ENCODE measurements around the gene BMAL1. TPM values are rescaled to one million over a fixed set of nuclear protein-coding genes. Genes with fewer than 3 reads are reported as not detected.

The BMAL1 gene
- polyA plus RNA-seq, 1 donor = 9.3 TPM

- DNase-seq = peak; percentile 66
These were observed 16.0 kb upstream of the BMAL1 start for GRCh38 chr11:13261591-13262061.

- no peak for DNase-seq
These were observed 15.5 kb upstream of the BMAL1 start for GRCh38 chr11:13262096-13262495.

DNA sequence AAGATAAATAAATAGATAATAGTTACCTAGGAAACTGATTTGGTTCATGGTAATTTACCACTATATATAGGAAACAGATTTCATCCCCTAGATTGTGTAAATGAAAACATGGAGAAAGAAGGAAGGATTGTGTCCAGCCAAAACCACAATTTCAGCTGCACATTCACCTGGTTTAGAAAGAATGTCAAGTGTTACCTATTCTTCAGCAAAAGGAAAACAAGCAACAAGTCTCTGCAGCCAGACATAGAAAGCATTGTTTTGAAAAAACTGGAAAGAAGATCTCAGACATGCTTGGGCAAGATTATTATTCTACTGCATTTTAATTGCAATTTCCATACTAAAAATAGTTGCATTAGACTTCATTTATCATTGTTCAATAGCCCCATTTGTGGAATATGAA, 8.8 kb upstream of the BMAL1 start:
- no peak for DNase-seq

- no peak for DNase-seq
These were observed 7.8 kb upstream of the BMAL1 start for GRCh38 chr11:13269775-13270174.

DNA sequence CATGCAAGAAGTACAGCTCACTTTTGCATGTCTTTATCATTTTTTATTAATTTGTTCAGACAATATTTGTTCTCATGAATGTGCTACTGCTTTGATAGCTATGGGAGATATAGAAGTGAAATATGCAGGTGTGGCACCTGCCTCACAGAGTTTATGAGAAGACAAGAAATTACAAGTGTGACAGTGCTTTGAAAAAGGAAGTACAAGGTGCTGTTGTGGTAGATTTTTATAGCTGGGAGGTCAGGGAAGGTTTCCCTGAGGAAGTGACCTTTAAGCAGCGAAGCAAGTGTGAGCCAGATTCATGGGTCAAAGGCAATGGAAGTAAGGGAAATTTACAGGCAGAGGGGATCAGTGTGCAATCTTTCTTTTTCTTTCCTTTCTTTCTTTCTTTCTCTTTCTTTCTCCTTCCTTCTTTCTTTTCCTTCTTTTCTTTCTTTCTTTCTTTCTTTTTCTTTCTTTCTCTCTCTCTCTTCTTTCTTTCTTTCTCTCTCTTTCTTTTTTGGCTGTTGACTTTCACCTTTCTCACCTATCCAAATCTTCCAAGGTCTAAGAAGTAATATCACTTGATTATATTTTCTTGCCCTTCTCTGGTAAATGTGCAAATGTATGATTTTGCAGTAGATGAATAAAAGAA, 6.4 kb upstream of the BMAL1 start:
- no peak for DNase-seq

DNA sequence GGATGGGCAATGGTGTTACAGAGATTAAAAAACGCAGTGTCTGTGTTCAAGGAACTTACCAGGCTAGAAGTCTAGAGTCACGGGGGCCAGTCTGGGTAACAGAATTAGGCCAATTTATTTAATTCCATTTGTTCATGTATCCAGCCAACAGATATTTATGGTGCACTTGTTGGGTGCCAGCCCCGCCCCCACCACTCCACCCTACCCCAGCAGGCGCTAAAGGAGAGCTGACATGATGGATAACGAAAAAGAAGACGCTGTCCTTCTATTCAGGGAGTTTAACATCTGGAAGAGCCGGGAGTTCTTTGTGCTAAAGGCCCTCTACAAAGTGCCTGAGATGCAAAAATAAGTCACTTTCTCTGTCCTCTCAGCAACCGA, 1.1 kb upstream of the BMAL1 start:
- DNase-seq = no peak

DNA sequence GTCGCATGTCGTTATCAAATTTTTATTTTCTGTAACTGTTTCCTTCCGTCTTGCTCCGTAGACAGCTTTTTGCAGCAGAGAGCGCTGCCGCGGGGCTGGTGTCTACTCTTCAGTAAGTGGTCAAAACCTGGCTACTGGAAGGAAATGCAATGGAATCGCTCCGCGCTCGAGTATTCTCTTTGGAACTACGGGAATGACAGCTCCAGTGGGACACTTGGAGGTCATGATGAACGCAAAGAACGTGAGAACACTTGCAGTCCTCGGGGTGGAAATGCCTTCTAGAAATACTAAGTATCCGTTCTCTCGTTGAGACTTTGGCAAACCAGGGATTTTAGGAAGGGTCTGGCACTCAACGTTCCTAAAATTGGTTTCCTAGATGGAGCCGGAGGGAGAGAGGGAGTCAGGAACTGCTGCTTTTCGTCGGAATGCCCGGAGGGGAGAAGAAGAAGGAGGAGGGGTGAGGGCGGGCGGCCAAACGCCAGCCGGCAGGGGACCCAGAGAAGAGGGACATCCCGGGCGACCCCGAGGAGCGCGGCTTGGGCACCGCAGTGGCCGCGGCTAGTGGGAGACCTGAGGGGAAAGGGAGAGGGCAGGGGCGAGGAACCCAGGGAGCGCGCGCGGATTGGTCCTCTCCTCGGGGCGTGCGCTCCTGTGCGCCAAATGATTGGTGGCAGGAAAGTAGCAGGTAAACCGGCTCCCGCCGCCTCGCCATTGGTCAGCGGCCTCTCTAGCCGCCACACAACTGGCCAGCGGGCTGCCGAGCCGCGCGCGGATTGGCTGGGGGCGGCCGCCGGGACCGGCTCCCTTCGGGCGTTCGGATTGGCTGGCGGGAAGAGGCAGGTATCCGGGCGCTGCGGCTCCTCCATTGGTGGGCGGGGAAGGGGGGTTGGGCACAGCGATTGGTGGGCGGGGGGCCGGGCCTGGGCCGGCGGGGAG, 490 bp upstream of the BMAL1 start:
- peak; percentile 94 for DNase-seq

GRCh38 chr11:13278609-13279486, 1.3 kb downstream of the BMAL1 start:
- DNase-seq = no peak

DNA sequence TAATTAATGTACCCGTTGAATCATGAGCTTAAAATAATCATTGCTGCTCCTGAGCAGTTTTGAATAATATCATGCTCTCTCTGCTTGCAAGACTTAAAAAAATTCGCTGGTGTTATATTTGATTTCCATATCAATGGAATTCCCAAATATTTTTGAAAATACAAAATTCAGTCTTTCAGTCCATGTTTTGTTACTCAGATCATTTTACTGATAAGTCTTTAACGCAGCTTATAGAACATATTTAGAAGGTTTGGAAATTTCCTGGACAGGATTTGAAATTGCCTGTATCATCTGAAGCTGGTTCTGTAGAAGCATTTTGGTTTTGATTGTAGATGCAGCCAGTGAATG, 1.9 kb downstream of the BMAL1 start:
- DNase-seq = no peak

DNA sequence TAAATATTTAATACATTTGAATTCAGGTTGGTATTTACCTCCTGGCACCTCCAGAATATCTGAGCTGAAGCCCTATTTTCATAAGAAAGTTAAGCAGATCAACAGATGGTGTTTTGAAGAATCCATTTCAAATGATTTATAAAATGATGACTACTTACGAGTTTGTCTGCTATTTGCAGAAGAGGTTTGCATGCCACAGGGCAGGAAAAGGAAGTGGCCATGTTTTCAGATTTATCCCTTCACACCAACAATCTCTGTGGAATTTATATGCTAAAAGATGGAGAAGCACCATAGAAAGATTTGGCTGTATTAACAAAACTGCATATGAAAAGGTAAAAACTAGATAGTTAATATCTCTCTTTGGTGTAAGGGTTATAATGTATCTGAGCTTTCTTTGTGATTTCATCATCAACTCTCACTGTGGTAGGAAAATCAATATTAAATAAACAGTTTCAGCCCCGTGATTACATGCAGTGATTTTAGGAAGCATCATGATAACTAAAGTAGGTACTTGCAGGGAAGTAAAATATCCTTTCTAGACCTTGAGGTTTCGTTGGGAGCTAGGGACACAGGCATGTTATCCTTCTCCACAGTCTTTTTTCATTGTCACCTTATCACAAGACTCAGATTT, 2.6 kb downstream of the BMAL1 start:
- no peak for DNase-seq

DNA sequence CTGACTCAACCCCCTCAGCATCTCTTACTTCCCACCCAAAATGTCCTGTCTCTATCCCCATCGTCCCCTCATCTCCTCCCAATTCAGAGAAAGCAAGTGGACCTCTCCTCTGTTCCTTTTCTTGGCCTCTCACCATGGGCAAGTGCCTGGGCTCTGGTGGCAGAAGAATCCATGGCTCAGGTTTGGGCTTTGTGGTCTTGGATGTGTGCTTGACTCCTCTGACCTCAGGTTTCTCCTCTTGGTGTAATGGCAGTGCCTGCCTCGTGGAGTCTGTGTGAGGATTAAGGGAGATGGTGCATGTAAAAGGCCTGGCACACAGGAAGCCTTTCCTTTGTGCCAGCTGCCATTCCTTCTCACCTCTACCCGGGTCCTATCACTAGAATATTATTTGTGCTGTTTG, 3.2 kb downstream of the BMAL1 start:
- no peak for DNase-seq

- no peak for DNase-seq
These were observed 6.0 kb downstream of the BMAL1 start for GRCh38 chr11:13283636-13284035.

DNA sequence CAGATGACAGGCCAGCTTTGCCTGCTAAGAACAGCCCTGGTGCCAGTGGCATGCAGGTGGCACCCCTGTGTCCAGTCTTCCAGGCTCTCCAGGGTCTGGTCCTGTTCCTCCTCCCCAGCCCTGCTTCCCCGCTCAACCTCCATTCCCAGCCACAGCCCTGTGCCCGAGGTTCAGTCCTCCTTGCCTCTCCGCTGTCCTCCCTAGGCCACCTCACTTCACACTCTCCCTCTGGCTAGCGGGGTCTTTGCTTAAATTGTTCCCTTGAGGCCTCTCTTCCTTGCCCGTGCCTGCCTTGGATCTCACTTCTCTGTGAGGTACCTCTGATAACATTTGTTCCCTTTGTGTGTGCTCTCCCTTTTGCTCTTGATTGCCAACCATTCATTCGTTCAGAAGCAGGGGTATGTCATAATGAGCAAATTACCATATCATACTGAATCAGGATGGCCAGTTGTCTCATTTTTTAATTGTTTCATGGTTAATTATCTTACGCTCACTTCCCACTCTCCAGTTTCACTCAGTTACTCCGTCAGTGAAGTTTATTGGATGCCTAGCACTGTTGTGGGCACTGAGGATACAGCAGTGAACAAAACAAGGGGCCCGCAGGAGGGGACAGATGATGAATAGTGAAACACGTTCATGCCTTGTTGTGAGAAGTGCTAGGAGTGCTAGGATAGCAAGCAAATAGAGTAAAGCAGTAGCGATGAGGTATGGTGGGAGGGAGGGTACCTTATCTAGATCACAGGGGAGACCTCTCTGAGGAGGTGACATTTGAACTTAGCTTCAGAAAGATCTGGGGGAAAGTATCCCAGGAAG, 7.4 kb downstream of the BMAL1 start:
- no peak for DNase-seq

- no peak for DNase-seq
These were observed 8.8 kb downstream of the BMAL1 start for GRCh38 chr11:13286279-13286821.

- DNase-seq = no peak
These were observed 9.4 kb downstream of the BMAL1 start for GRCh38 chr11:13287036-13287435.

- DNase-seq = no peak
These were observed 10.1 kb downstream of the BMAL1 start for GRCh38 chr11:13287681-13288080.

GRCh38 chr11:13288375-13289029, 10.9 kb downstream of the BMAL1 start:
- DNase-seq = no peak

GRCh38 chr11:13289081-13289480, 11.5 kb downstream of the BMAL1 start:
- DNase-seq = no peak

DNA sequence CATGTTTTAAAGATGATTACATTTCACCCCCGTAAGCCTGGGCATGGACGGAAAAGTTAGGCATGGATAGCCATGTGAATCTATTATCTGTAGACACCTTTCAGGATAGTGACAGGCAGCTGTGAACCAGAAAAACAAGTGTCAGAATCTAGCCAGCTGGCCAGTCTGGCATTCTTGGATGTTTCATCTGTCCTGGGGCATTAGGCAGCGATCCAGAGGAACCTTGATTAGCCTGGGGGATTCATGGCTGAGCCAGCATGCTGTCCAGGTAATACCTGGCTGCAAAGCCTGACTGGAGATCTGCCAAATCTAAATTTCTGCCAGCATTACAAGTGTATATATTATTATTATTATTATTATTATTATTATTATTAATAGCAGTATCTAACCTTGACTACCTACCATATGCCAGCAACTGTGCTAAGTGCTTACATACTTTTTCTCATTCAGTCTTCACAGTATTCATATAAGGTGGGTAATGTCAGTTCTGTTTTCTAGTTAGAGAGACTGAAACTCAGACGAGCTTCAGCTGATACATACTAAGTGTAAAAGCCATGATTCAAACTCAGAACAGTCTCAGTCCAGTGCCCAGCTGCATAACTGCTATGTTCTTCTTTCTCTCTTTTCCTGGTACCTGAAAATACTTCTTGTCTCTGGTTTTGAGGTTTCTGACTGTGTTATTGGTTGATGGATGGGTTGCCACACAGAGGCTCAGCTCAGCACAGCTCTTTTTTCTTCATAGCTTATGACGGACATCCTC, 12.8 kb downstream of the BMAL1 start:
- no peak for DNase-seq

DNA sequence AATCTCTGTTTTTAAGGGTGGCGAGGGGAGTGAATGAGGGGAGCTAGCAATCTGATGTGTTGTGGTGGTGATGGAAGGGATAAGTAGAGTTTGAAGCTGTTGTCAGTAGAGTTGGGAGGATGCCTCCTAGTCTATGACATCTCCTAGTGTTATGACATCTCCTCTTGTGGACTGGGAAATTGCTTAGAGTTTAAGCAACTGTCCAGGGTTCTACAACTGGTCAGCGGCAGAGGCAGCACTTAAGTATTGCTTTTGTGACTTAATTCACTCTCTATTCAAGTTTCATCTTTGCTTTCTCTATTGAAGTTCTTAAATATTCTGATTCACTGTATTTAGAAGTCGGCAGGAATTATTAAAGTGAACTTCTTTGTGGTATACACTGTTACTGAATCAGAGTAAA, 13.8 kb downstream of the BMAL1 start:
- DNase-seq = no peak

Measured in hindlimb muscle (tissue), 1 donor.